Esophagus squamous epithelium (tissue), 4 donors: ENCODE results near the gene ARFGAP3.
"Not testable (repeated sequence)": the region's sequence is repeated elsewhere in the genome, so short reads cannot be mapped to it uniquely, and the experiment has no call there.

Source experiments
- POLR2A ChIP-seq, 4 donors: fragments of 450-650 bp; IDR thresholded peaks; one replicate each; pipeline ENCODE4 v1.6.1; 2017; ENCODE audit warnings: antibody characterized with exemption in 4 of 4, mild to moderate bottlenecking in 4 of 4, moderate library complexity in 3 of 4
- TF ChIP-seq, protein P1 (sequence below), 6 experiments: fragments of 450-650 bp in 4 of 6; fragments of 200-600 bp in 2 of 6; sonication (generic) in 2 of 6; IDR thresholded peaks; one replicate each; pipeline ENCODE4 v1.5.1; 2016 to 2019; ENCODE audit warnings: antibody characterized with exemption in 6 of 6, mild to moderate bottlenecking in 4 of 6, moderate library complexity in 4 of 6

GRCh38 chr22:42755121-42755520 lies 102.0 kb downstream of the ARFGAP3 start:
- TF ChIP-seq, protein P1, sequence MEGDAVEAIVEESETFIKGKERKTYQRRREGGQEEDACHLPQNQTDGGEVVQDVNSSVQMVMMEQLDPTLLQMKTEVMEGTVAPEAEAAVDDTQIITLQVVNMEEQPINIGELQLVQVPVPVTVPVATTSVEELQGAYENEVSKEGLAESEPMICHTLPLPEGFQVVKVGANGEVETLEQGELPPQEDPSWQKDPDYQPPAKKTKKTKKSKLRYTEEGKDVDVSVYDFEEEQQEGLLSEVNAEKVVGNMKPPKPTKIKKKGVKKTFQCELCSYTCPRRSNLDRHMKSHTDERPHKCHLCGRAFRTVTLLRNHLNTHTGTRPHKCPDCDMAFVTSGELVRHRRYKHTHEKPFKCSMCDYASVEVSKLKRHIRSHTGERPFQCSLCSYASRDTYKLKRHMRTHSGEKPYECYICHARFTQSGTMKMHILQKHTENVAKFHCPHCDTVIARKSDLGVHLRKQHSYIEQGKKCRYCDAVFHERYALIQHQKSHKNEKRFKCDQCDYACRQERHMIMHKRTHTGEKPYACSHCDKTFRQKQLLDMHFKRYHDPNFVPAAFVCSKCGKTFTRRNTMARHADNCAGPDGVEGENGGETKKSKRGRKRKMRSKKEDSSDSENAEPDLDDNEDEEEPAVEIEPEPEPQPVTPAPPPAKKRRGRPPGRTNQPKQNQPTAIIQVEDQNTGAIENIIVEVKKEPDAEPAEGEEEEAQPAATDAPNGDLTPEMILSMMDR (IDR thresholded peaks at IDR 0.05): not testable (repeated sequence)
- not testable (repeated sequence) for TF ChIP-seq POLR2A (IDR thresholded peaks at IDR 0.05)
